PC-9 (cell line): Measurements from ENCODE around the gene TCP11L2.

Experiments
- CTCF ChIP-seq: fragments of 200-600 bp; sonication (generic); conservative IDR thresholded peaks from 2 replicates; pipeline ENCODE4 v1.6.1; 2017; ENCODE audit warnings: mixed run types, antibody characterized with exemption, mild to moderate bottlenecking, moderate library complexity
- EZH2 ChIP-seq: fragments of 200-600 bp; sonication (generic); IDR thresholded peaks from 2 replicates; pipeline ENCODE4 v1.8.0; 2017; ENCODE audit warnings: antibody characterized with exemption, low read depth

GRCh38 chr12:106271575-106272505, 30.7 kb upstream of the TCP11L2 start:
- no peak for TF ChIP-seq CTCF
- TF ChIP-seq EZH2 = no peak
